Activated naive CD8-positive, alpha-beta T cell treated with anti-CD3 and anti-CD28 coated beads, Interleukin-2, amount 50 U/mL, for 16 hours (primary cell): Measurements from ENCODE around the gene ARHGDIB.

Experiments used
- DNase-seq: peaks from one replicate; pipeline ENCODE4 v3.0.0-alpha.2; 2020; ENCODE audit warnings: low read depth, low spot score

Gene ARHGDIB

DNA sequence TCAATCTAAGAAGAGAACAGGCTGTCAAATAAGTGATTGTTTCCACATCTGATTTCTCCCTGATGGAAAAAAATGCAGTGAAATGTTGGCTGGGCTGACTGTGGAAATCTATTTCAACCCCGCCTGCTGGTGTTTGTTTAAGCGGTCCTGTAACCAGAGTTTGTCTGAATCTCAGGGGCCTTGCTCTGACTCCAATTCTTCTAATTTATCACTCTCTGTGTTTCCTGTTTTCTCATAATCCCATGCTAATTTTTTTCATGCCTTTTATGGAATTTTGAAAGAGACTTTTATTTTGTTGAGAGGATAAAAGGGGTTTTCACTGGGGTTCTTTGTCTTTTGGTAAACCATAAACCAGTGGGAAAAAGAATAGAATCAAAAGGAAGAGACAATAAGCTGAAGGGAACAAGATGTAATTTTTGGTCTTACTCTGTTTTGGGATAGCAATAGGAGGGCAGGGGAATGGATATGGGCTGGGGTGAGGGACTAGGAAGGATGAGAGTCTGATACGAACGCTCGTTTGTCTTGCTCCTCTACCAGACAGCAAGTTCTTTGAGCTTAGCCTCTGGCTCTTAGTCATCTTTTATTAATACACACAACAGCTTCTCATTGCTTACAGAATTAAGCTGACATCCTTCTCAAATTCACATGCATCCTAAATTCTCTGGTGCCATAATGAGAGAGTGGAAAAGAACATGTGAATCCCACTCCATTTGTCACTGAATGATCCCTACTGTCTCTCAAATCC, 67.7 kb downstream of the ARHGDIB start:
- no peak for DNase-seq

DNA sequence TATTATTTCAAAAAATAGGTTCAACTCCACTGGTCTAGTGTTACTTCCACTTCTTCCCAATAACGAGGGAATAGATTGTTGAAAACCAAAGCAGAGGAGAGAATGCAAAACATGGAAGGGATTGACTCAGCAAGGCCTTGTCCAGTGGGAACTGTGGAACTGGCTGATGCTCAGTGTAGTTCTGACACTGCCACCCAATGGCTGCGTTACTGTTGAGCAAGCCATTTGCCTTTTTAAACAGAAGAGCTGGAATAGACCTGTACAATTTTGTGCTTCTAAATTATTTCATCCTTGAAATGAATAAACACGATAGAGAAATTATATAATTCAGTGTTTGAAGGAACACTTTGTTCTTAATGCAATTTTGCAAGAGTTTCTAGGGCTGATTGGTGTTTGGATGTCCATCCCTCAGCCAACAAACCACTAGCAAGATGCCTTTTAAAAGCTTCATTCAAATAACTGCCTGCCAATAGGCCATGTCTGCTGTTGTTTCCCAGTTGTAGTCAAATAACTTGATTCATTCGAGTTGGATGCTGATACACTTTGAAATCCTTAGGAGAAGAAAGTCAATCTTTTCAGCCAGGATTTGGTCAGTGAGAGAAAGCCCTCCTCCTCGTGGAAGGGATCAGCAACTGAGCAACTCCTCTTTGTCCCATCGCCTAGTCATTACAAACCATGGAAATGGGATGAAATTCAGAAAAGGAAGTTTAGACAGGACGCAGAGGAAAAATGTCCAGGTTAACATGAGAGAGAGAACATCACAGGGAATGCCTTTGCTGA, 68.5 kb downstream of the ARHGDIB start:
- DNase-seq: no peak
